NCI-H460 (cell line): ENCODE measurements around the gene UPK3A. TPM values are rescaled to one million over a fixed set of nuclear protein-coding genes. Genes with fewer than 3 reads are reported as not detected.
"Not testable (repeated sequence)": the region's sequence is repeated elsewhere in the genome, so short reads cannot be mapped to it uniquely, and the experiment has no call there.

Experiments
- DNase-seq: peaks from one replicate; pipeline ENCODE4 v3.0.0-alpha.2; 2016; ENCODE audit warnings: low read depth; ENCODE audit errors: extremely low read depth
- total RNA-seq: library from RNA; depleted of rRNA; stranded (reverse); fragments of >200 nt; shearing (Covaris generic); gene quantifications from 2 replicates; pipeline ENCODE4 v1.2.3, GENCODE V29; 2014

UPK3A gene
- total RNA-seq, 1 experiment from 2014 or later: not detected

GRCh38 chr22:45324311-45324711 is 39.6 kb downstream of the UPK3A start:
- no peak for DNase-seq

DNA sequence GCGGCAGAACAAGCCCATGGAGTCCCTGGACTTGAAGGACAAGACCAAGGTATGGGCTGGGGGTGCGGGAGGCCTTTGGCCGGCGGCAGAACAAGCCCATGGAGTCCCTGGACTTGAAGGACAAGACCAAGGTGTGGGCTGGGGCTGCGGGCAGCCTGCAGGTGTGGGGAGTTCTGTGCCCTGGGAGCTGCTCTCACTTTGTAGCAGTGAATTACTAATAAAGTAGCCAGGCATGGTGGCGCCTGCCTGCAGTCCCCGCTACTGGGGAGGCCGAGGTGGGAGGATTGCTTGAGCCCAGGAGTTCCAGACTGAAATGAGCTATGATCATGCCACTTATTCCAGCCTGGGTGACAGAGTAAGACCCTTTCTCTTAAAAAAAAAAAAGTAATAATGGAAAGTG is 43.5 kb downstream of the UPK3A start:
- not testable (repeated sequence) for DNase-seq

- DNase-seq: no peak
Measured at GRCh38 chr22:45328822-45329529, 44.2 kb downstream of the UPK3A start.

DNA sequence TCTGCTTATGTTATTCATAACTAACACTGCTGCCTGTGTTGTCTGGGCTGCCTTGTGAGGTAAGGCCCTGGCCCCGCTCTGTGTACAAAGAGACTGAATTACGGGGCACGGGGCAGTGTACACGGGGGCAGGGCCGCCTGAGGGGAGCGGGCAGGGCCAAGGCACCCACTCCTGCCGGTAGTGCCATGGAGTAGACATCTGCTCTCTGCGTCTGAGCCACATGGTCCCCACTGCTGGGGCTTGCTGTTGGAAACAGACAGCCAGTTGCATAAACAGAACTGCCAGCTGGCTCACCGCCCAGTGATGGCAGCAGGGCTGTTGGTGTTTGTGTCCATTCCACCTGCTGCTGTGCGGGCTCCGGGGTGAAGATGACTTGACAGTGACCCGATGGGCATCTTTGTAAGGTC is 44.8 kb downstream of the UPK3A start:
- no peak for DNase-seq

DNA sequence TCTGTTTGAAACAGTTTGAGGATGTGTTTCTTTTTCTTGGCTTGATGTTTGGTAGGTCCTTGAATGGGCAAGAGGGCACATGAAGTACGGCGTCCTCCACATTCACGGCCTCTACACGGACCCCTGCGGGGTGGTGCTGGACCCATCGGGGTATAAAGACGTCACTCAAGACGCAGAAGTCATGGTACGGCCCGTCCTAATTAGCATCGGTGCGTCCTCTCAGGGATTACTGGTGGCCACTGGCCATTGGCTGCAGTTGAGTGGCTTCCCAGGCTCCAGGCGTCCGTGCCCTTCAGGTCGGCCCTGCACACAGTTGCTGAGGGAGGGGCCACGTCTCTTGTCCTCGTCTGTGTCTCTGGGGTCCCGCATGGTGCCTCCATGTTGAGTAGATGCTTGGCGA is 45.8 kb downstream of the UPK3A start:
- no peak for DNase-seq

DNA sequence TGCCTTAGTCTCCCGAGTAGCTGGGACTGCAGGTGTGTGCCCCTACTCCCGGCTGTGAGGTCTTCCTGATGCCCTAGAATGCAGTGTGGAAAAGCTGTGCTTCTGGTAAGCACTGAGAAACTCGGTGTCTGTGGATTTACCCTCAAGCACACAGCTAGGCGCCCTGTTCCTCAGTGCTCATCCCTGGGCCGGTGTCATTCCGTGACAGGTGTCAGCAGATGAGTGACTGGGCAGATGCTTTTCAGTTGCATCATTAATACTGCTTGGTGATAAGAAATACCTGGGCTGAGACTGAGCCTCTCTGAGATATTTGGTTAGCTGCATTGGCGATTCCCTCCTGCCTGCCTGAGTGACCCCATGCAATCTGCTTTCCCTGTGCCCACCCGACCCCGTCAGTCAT is 46.7 kb downstream of the UPK3A start:
- DNase-seq: no peak

DNA sequence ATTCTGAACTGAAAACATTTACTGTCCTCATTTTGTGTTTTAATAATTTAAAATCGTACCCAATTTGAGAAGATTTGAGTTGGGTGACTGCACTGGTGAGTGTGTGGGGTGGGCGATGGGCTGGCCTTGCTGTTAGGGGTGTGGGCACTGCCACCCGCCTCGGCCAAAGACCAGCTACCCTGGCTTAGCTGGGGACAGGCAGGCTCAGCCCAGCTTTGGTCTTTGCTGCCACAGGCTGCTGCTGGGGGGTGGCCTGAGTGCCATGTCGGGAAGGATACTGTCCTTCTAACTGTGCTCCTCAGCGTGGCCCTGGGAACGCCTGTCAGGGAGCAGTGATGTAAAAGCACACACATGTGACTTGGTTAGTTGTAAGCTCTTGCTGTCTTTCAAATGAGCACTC is 47.3 kb downstream of the UPK3A start:
- DNase-seq: no peak

DNA sequence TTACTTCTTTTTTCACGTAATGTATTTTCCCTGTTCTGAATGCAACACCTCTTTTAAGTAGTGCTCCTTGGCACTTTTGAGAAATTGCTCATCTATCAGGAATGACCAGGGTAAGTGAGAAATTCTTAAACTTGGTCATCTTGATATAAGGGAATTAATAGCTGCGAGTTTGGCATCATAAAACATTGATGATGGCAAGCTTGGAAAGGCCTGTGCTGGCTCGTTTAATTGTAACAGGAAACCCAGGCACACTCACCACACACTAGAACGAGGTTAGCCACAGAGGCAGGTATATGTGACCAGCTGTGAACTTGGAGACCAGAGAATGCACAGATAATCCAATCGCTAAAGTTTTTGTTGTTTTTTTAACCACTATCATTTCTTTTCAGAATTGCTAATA is 49.3 kb downstream of the UPK3A start:
- no peak for DNase-seq

DNA sequence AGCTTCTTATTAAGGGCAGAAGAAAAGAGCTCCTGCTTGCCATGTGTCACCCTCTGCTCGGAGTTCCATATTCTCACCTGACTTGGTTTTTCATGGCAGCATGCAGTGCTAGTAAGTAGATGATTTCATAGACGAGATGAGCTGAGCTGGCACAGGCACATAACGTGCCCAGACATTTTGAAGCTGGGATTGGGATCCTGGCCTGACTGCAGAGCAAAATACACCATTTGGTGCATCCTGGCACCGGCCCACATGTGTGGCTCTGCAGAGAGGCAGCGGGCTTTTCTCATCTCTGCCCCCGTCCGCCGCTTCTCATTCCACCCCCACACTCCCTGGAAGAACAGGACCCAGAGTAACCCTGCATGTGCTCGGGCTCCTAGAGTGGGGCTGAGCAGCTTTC is 49.8 kb downstream of the UPK3A start:
- no peak for DNase-seq

DNA sequence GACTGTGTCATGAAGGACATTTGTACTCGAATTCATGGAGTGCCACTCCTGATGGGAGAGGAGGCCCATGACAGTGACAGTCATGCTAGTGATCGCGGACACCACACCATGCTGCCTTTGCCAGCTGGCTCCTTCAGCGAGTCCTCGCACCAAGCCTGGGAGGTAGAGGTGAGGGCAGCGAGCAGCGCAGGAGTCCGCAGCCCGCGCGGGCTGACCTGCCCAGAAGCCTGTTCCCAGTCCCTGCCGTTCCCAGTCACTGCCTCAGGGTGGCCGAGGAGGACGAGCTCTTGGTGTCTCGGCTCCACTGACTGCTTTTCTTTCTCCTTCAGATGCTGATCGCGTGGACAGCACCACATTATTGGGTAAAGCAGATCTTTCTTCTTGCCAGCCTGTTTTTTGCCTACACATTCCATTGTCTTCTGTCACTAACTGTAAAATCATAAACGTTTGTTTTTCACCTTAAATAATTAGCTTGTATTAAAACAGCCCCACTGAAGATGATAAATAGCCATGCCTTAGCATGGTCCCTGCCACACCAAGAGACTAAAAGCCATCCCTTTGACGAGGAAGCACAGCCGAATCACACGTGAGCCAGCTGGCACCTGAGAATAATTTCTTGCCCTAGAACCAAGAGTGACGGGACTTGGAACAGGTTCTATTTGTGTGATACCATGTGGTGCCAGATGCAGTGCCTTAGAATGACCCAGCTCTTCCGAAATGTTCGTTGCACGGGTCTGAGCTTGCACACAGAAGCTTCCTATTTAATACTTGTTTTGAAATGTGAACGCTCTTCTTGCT is 50.5 kb downstream of the UPK3A start:
- no peak for DNase-seq

- DNase-seq: no peak
Measured at GRCh38 chr22:45335854-45336522, 51.2 kb downstream of the UPK3A start.

GRCh38 chr22:45336971-45337431 is 52.3 kb downstream of the UPK3A start:
- no peak for DNase-seq

DNA sequence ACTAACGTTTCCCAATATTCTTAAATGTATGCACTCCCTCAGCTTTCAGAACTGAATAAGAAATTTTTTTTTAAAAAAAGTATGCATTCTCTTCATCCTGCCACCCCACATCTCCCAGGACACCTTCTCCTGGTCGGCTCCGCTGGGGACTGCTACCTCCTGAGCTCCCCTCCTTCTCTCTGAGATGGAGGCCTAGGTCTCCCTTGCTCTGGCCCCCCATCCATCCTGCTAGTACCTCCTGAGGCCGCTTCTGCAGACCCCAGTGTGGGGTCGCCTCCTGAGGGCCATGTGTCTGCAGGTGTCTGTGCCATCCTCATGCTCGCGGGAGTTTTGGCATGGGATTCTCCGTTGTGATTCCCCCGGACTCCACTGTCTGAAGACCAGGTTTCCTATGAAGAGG is 52.8 kb downstream of the UPK3A start:
- DNase-seq: no peak

DNA sequence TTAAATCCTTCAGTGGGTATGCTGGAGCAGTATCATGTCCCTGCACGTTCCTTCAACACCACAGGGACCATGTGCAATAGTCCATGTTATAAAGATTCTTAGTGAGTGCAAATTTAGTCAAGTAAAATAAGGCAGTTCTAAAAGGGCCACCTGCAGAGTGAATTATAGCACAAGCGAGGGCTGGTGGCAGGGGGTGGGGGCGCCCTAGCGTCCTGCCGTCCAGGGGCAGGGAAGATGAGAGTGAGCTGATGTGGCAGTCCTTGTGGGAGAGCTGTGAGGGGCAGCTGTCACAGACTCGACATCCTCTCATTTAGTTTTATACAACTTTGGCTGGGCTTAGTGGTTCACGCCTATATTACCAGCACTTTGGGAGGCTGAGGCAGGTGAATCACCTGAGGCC is 54.0 kb downstream of the UPK3A start:
- DNase-seq: no peak

DNA sequence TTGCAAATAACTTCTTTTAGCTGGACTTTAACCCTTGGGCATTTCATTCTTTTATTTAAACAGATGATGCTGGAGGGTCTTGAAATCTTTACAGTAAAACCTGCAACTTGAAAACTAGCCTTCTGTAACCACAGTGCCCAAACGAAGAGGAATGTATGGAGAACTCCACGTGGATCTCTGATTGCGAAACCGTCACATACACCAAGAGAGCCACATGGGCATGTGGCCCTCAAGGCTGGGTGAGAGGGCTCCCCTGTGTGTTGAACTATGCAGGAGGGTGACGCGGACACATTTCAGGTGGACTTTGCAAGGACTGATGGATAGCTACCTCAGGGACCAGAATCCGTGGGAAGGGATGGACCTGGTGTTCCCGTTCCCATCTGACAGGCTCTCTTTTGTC is 55.6 kb downstream of the UPK3A start:
- no peak for DNase-seq

DNA sequence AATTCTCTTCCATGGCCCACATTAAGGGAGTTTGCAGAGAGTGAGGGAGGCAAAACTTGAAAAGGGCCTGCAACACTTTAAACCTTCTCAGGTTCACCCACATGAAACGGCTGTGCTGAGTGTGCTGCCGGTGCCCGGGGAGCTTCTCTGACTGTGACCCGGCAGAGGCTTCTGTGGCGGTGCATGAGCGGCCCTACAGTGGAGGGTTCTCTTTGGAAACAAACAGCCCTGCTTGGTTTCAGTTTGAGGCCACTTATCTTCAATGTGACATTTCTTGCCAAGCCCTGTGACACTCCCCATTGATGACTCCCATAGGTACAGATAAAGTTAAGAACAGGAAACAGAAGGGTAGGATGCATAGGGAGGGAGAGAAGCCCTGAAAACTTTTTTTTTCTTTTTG is 56.7 kb downstream of the UPK3A start:
- DNase-seq: no peak

DNA sequence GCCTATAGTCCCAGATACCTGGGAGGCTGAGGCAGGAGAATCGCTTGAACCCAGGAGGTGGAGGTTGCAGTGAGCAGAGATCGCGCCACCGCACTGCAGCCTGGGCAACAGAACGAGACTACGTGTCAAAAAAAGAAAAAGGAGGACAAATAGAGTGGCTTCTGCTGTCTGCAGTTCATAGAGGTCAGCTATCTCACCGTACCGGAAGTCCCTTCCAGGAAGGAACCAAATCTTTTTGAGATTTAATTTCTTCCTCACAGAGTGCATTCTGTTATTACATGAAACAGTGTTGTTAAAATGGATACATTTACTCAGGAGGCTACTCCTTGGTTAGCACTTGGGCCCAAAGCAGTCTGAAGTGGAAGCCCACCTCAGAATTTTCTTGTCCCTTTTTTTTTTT is 58.4 kb downstream of the UPK3A start:
- no peak for DNase-seq

GRCh38 chr22:45344334-45344733 is 59.6 kb downstream of the UPK3A start:
- no peak for DNase-seq
